Activated CD8-positive, alpha-beta T cell treated with anti-CD3 and anti-CD28 coated beads for 36 hours (primary cell): ENCODE results near the gene INTS2. TPM values are rescaled to one million over a fixed set of nuclear protein-coding genes. Genes with fewer than 3 reads are reported as not detected.

Source experiments
- ATAC-seq: fragments of 200-7000 bp; cut with Tn5 transposase; one replicate; pipeline ENCODE4 v1.10.0; 2021; ENCODE audit warnings: mild to moderate bottlenecking, moderate library complexity
- CTCF ChIA-PET: fragments of 350-600 bp; sonication (Branson Sonifier 250); formaldehyde crosslinking; loops from one replicate; lab custom pipeline; 2021; ENCODE audit warnings: antibody characterized with exemption; lab: Charles Lee
- POLR2A ChIA-PET: fragments of 350-600 bp; sonication (Branson Sonifier 250); formaldehyde crosslinking; loops from one replicate; lab custom pipeline; 2021; ENCODE audit warnings: antibody characterized with exemption; lab: Charles Lee
- DNase-seq: peaks from one replicate; pipeline ENCODE4 v3.0.0-alpha.2; 2020
- H3K27ac Mint-ChIP-seq: one replicate; pipeline ENCODE4 v1.8.0; 2021; ENCODE audit warnings: mild to moderate bottlenecking, mixed read lengths
- H3K27me3 Mint-ChIP-seq: one replicate; pipeline ENCODE4 v1.8.0; 2021; ENCODE audit warnings: mixed read lengths
- H3K36me3 Mint-ChIP-seq: one replicate; pipeline ENCODE4 v1.8.0; 2021; ENCODE audit warnings: low read depth, mixed read lengths
- H3K4me1 Mint-ChIP-seq: one replicate; pipeline ENCODE4 v1.8.0; 2021; ENCODE audit warnings: low read depth, mixed read lengths
- H3K4me3 Mint-ChIP-seq: one replicate; pipeline ENCODE4 v1.8.0; 2021; ENCODE audit warnings: mild to moderate bottlenecking, moderate library complexity, mixed read lengths
- H3K9me3 Mint-ChIP-seq: one replicate; pipeline ENCODE4 v1.8.0; 2021; ENCODE audit warnings: mixed read lengths
- intact Hi-C: fragments of 100-400 bp; cut with micrococcal nuclease; formaldehyde crosslinking; loops from one replicate; pipeline ENCODE4 v1.10.0; 2022
- total RNA-seq, 2 experiments: library from RNA; stranded (reverse); gene quantifications; one replicate each; pipeline ENCODE4 v1.2.3, GENCODE V29; 2021
- TF ChIP-seq, protein P1 (sequence below): fragments of 200-600 bp; IDR thresholded peaks from one replicate; pipeline ENCODE4 v1.8.0; 2022; ENCODE audit warnings: antibody characterized with exemption, mild to moderate bottlenecking

Gene INTS2
- total RNA-seq, 2 experiments from 2014 or later: 30.7 to 33.5 TPM

DNA sequence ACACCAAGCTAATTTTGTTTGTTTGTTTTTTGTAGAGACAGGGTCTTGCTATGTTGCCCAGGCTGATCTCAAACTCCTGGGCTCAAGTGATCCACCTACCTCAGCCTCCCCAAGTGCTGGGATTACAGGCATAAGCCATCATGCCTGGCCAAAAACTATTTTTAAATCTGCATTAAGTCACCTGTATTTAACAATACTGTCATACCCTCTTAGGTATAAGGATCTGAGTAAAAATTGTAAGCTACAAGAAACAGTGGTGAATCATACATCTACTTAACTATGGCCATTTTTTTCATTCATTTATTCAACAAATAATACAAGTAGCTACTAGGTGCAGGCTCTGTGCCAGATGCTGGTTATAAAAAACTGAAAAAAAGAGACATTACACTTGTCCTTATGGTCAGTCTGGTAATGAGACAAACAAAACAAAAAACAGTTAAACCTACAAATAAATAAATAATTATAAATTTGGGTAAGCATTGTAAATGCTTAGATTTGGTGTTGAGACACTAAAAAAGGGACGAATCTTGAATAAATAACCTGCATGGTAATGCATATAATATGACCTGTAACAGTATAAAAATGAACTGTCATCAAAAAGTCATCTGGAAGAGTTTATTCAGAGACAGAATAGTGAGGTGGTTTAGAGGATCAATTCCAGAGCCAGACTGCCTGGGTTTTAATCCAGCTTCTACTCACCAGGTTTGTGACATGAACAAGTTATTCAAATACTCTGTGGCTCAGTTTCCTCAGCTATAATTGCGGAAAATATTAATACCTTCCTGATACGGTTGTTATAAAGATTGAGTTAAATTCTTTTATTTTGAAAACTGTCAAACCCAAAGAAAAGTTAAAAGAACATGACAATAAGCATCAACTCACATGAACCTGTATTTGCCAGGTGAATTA, 91.3 kb downstream of the INTS2 start:
- TF ChIP-seq, protein P1, sequence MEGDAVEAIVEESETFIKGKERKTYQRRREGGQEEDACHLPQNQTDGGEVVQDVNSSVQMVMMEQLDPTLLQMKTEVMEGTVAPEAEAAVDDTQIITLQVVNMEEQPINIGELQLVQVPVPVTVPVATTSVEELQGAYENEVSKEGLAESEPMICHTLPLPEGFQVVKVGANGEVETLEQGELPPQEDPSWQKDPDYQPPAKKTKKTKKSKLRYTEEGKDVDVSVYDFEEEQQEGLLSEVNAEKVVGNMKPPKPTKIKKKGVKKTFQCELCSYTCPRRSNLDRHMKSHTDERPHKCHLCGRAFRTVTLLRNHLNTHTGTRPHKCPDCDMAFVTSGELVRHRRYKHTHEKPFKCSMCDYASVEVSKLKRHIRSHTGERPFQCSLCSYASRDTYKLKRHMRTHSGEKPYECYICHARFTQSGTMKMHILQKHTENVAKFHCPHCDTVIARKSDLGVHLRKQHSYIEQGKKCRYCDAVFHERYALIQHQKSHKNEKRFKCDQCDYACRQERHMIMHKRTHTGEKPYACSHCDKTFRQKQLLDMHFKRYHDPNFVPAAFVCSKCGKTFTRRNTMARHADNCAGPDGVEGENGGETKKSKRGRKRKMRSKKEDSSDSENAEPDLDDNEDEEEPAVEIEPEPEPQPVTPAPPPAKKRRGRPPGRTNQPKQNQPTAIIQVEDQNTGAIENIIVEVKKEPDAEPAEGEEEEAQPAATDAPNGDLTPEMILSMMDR: no peak
- intact Hi-C loops: loop anchor here (5.0 kb wide), 2 partner anchors 199 to 424 kb away; no protein-coding TSS in a partner anchor
- Mint-ChIP-seq H3K4me3 (no peak overlapping the region), H3K36me3 (no peaks in the 10 kb centered on the region), H3K9me3 (no peaks in the 10 kb centered on the region), H3K27ac (no peak overlapping the region), H3K4me1 (no peaks in the 10 kb centered on the region), H3K27me3 (no peaks in the 10 kb centered on the region)
- ChIA-PET CTCF (interaction anchor here (0.6 to 2.0 kb wide), 13 partner anchors 9 to 425 kb away, joined by 3 to 9 read pairs (median 3); no protein-coding TSS in a partner anchor), POLR2A (interaction anchor here (0.6 kb wide), 1 partner anchor 1312 kb away, joined by 5 read pairs; no protein-coding TSS in a partner anchor)
- DNase-seq (no peak), ATAC-seq (no peak)

DNA sequence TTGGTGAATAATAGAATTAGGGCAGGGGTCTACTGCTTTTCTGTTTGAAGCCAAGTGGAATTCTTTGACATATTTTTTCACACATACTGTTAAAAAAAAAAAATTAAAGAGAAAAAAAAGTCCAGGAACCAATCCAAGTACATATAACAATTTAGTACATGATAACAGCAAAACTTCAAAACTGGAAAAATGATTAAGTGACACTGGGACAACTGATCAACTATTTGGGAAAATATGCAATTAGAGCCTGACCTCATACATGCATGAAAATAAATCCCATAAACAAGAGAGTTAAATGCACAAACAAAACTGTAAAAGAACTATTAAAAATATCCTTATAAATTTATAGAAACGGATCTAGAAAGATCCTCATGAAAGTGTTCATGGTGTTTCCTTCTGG, 92.2 kb downstream of the INTS2 start:
- no peaks in the 10 kb centered on the region for H3K9me3 Mint-ChIP-seq
- TF ChIP-seq, protein P1: no peak
- H3K4me1 Mint-ChIP-seq: no peaks in the 10 kb centered on the region
- intact Hi-C loops: loop anchor here (5.0 kb wide), 2 partner anchors 198 to 423 kb away; no protein-coding TSS in a partner anchor
- no peak overlapping the region for H3K4me3 Mint-ChIP-seq
- no peaks in the 10 kb centered on the region for H3K27me3 Mint-ChIP-seq
- H3K36me3 Mint-ChIP-seq: no peaks in the 10 kb centered on the region
- POLR2A ChIA-PET: no interaction called here
- DNase-seq: no peak
- CTCF ChIA-PET: interaction anchor here (0.5 to 2.0 kb wide), 3 partner anchors 199 to 503 kb away, joined by 3 to 9 read pairs (median 3); no protein-coding TSS in a partner anchor
- no peak overlapping the region for H3K27ac Mint-ChIP-seq
- no peak for ATAC-seq

DNA sequence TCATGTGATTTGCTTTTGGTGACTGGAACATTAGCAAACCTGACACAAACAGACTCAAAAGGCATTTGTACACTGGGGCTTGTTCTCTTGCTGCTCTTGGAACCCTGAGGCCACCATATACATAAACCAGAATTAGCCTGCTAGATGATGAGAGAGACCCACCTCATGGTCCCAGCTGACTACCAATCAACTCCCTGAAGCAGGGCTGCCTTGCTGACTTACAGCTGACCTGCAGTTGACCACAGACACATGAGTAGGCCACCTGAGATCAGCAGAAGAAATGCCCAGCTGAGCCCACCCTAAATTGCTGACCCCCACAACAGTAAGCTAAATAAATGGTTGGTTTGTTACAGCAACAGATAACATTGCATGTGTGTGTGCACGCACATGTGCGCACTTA, 93.2 kb downstream of the INTS2 start:
- Mint-ChIP-seq H3K4me3 (no peak overlapping the region), H3K9me3 (no peaks in the 10 kb centered on the region), H3K27me3 (no peaks in the 10 kb centered on the region), H3K27ac (no peak overlapping the region), H3K36me3 (no peaks in the 10 kb centered on the region), H3K4me1 (no peaks in the 10 kb centered on the region)
- ATAC-seq (no peak), DNase-seq (no peak)
- intact Hi-C loops: loop anchor here (5.0 kb wide), 2 partner anchors 197 to 422 kb away; no protein-coding TSS in a partner anchor
- ChIA-PET CTCF (interaction anchor here (0.8 to 0.9 kb wide), 3 partner anchors 10 to 198 kb away, joined by 3 to 4 read pairs (median 3); no protein-coding TSS in a partner anchor), POLR2A (no interaction called here)
- TF ChIP-seq, protein P1: no peak

DNA sequence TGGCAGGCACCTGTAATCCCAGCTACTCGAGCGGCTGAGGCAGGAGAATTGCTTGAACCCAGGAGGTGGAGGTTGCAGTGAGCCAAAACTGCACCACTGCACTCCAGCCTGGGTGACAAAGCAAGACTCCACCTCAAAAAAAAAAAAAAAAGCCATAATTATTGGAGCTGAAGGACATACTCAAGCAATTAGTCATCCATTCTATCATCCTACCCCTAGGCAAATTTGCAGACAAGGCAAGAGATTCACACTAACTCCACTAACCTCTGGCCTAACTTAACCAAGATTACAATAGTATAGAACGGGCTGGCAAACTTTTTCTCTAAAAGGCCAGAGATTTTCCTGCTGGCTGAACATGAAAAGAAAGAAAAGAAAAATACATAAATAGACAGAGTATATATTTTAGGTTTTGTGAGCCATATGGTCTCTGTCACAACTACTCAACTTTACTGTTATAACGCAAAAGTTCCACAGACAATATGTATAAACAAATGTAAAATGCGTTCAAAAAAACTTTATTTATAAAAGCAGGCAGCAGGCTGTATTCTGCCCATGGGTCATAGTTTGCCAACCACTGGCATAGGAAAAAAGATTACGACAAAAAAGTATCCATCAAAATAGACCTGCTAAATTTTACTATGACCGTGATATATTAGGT, 94.1 kb downstream of the INTS2 start:
- no peak for DNase-seq
- TF ChIP-seq, protein P1: no peak
- Mint-ChIP-seq H3K4me3 (no peak overlapping the region), H3K27me3 (no peaks in the 10 kb centered on the region), H3K9me3 (no peaks in the 10 kb centered on the region), H3K27ac (no peak overlapping the region), H3K4me1 (no peaks in the 10 kb centered on the region), H3K36me3 (peaks cover 1% of the 10 kb centered on the region)
- ChIA-PET CTCF (interaction anchor here (0.6 to 0.9 kb wide), 4 partner anchors 11 to 198 kb away, joined by 3 to 4 read pairs (median 3); no protein-coding TSS in a partner anchor), POLR2A (interaction anchor here (0.7 kb wide), 1 partner anchor 222 kb away, joined by 4 read pairs; no protein-coding TSS in a partner anchor)
- no peak for ATAC-seq
- intact Hi-C loops: no loop called here
